Thymus (tissue), 11 donors: Measurements from ENCODE around the gene NPDC1. TPM values are rescaled to one million over a fixed set of nuclear protein-coding genes. Genes with fewer than 3 reads are reported as not detected.
"Not testable (repeated sequence)": the region's sequence is repeated elsewhere in the genome, so short reads cannot be mapped to it uniquely, and the experiment has no call there.

Experiments
- DNase-seq, 9 donors: peaks; one replicate each; pipeline ENCODE4 v3.0.0-alpha.2; 2013; ENCODE audit warnings: low spot score in 9 of 9, low read depth in 6 of 9, missing footprints in 1 of 9
- H3K27ac ChIP-seq, 2 donors: one replicate each; pipeline ENCODE4 v1.5.1; 2013; ENCODE audit warnings: control low read depth in 1 of 2, low read depth in 1 of 2, low read length in 1 of 2, mild to moderate bottlenecking in 1 of 2, moderate library complexity in 1 of 2
- H3K27me3 ChIP-seq, 2 donors: one replicate each; pipeline ENCODE4 v1.5.1; 2013; ENCODE audit warnings: low read length in 1 of 2; ENCODE audit not compliant: control insufficient read depth in 2 of 2, insufficient read depth in 1 of 2
- H3K36me3 ChIP-seq, 2 donors: one replicate each; pipeline ENCODE4 v1.5.1; 2013; ENCODE audit warnings: low read length in 1 of 2, mild to moderate bottlenecking in 1 of 2, moderate library complexity in 1 of 2; ENCODE audit not compliant: control insufficient read depth in 2 of 2, insufficient read depth in 2 of 2
- H3K4me1 ChIP-seq, 2 donors: one replicate each; pipeline ENCODE4 v1.5.1; 2013; ENCODE audit warnings: low read length in 2 of 2; ENCODE audit not compliant: control insufficient read depth in 2 of 2, insufficient read depth in 2 of 2
- H3K4me3 ChIP-seq, 2 donors: one replicate each; pipeline ENCODE4 v1.5.1; 2013; ENCODE audit warnings: low read length in 2 of 2, control low read depth in 1 of 2, mild to moderate bottlenecking in 1 of 2
- H3K9me3 ChIP-seq, 2 donors: one replicate each; pipeline ENCODE4 v1.5.1; 2013; ENCODE audit warnings: low read length in 1 of 2, mild to moderate bottlenecking in 1 of 2; ENCODE audit not compliant: control insufficient read depth in 2 of 2, insufficient read depth in 1 of 2
- WGBS: extraction: QIAGEN DNeasy Blood & Tissue Kit; methylation state at CpG from one replicate; pipeline ENCODE4 v1.1.7; 2013; 5-methylcytosine and 5-hydroxymethylcytosine counted together
- polyA plus RNA-seq: library from polyadenylated mRNA; stranded (reverse); fragments of 200-250 nt; gene quantifications from one replicate; pipeline ENCODE4 v1.2.3, GENCODE V29; 2013
- total RNA-seq: library from RNA; stranded (reverse); fragments of 120-200 nt; gene quantifications from one replicate; pipeline ENCODE4 v1.2.4, GENCODE V29; 2013
- donor health status: healthy.

The NPDC1 gene
- total and polyA plus RNA-seq, 2 donors, result 4.8 to 71.1 TPM

GRCh38 chr9:137063311-137064026 lies 17.5 kb upstream of the NPDC1 start:
- H3K9me3 ChIP-seq, result no peaks in the 10 kb centered on the region
- peaks cover 0 to 6% of the 10 kb centered on the region in 2 donors for H3K27me3 ChIP-seq
- no peak overlapping the region for H3K4me3 ChIP-seq
- peaks cover under 1 to 8% of the 10 kb centered on the region in 2 donors for H3K4me1 ChIP-seq
- no peak for DNase-seq
- H3K27ac ChIP-seq, result no peak overlapping the region
- 92% methylated on average over 26 of the region's 26 CpGs for WGBS
- H3K36me3 ChIP-seq, result peaks cover 0 to 8% of the 10 kb centered on the region in 2 donors

- H3K36me3 ChIP-seq, H3K9me3 ChIP-seq, DNase-seq, H3K27me3 ChIP-seq, H3K27ac ChIP-seq, H3K4me3 ChIP-seq, H3K4me1 ChIP-seq: not testable (repeated sequence)
- WGBS, result 92% methylated on average over 9 of the region's 9 CpGs
Measured at GRCh38 chr9:137062798-137063197, 16.8 kb upstream of the NPDC1 start.

- Histone ChIP-seq H3K36me3 (peaks cover 0 to 8% of the 10 kb centered on the region in 2 donors), H3K27ac (no peak overlapping the region), H3K4me1 (no peaks in the 10 kb centered on the region), H3K4me3 (no peak overlapping the region), H3K27me3 (peaks cover 0 to 11% of the 10 kb centered on the region in 2 donors), H3K9me3 (no peaks in the 10 kb centered on the region)
- no peak for DNase-seq
- 94% methylated on average over 15 of the region's 15 CpGs for WGBS
Measured at GRCh38 chr9:137062384-137062783, 16.4 kb upstream of the NPDC1 start.

- Histone ChIP-seq H3K9me3 (no peaks in the 10 kb centered on the region), H3K27me3 (peaks cover 18 to 43% of the 10 kb centered on the region in 2 donors), H3K4me1 (peaks cover 0 to 6% of the 10 kb centered on the region in 2 donors), H3K36me3 (no peaks in the 10 kb centered on the region), H3K4me3 (no peak overlapping the region), H3K27ac (no peak overlapping the region)
- no peak for DNase-seq
- 84% methylated on average over 9 of the region's 9 CpGs for WGBS
Measured at GRCh38 chr9:137058521-137059234, 12.7 kb upstream of the NPDC1 start.

GRCh38 chr9:137057545-137057944 lies 11.6 kb upstream of the NPDC1 start:
- WGBS, result 92% methylated on average over 16 of the region's 16 CpGs
- H3K9me3 ChIP-seq, result no peaks in the 10 kb centered on the region
- no peak overlapping the region for H3K27ac ChIP-seq
- peaks cover 0 to 9% of the 10 kb centered on the region in 2 donors for H3K4me1 ChIP-seq
- no peak overlapping the region for H3K4me3 ChIP-seq
- DNase-seq, result no peak
- H3K27me3 ChIP-seq, result peaks cover 28 to 54% of the 10 kb centered on the region in 2 donors
- H3K36me3 ChIP-seq, result no peaks in the 10 kb centered on the region

GRCh38 chr9:137056739-137057415 lies 10.9 kb upstream of the NPDC1 start:
- peaks cover 0 to 9% of the 10 kb centered on the region in 2 donors for H3K4me1 ChIP-seq
- DNase-seq, result no peak
- 96% methylated on average over 17 of the region's 17 CpGs for WGBS

GRCh38 chr9:137055385-137056364 lies 9.7 kb upstream of the NPDC1 start:
- Histone ChIP-seq H3K4me1 (peaks cover 0 to 9% of the 10 kb centered on the region in 2 donors), H3K36me3 (no peaks in the 10 kb centered on the region), H3K4me3 (no peak overlapping the region), H3K27ac (no peak overlapping the region), H3K9me3 (no peaks in the 10 kb centered on the region), H3K27me3 (peaks cover 44 to 73% of the 10 kb centered on the region in 2 donors)
- WGBS, result 86% methylated on average over 28 of the region's 28 CpGs
- DNase-seq, result no peak

More at GRCh38 chr9:137056739-137057415, 10.9 kb upstream of the NPDC1 start:
- Histone ChIP-seq H3K27me3 (peaks cover 34 to 61% of the 10 kb centered on the region in 2 donors), H3K4me3 (no peak overlapping the region), H3K9me3 (no peaks in the 10 kb centered on the region), H3K36me3 (no peaks in the 10 kb centered on the region), H3K27ac (no peak overlapping the region)

GRCh38 chr9:137054932-137055384 lies 9.0 kb upstream of the NPDC1 start:
- 95% methylated on average over 17 of the region's 17 CpGs for WGBS
- no peak overlapping the region for H3K27ac ChIP-seq
- peaks cover 0 to 9% of the 10 kb centered on the region in 2 donors for H3K4me1 ChIP-seq
- H3K27me3 ChIP-seq, result peaks cover 49 to 80% of the 10 kb centered on the region in 2 donors
- H3K4me3 ChIP-seq, result no peak overlapping the region
- DNase-seq, result no peak
- H3K36me3 ChIP-seq, result no peaks in the 10 kb centered on the region
- H3K9me3 ChIP-seq, result peaks cover under 1 to 2% of the 10 kb centered on the region in 2 donors
